GM12878 (cell line): ENCODE results near the gene C1QTNF1. TPM values are rescaled to one million over a fixed set of nuclear protein-coding genes. Genes with fewer than 3 reads are reported as not detected.

Experiments used
- EED ChIP-seq: sonication (generic); IDR thresholded peaks from 2 replicates; pipeline ENCODE4 v1.6.1; 2016; ENCODE audit warnings: antibody characterized with exemption, low read depth
- EP300 ChIP-seq, 2 experiments: fragments of 150-350 bp in 1 of 2; IDR thresholded peaks; 2 replicates each; pipeline ENCODE4 v1.6.1; 2011 to 2012; ENCODE audit warnings: low read depth in 2 of 2, low read length in 2 of 2, borderline replicate concordance in 1 of 2, improper control_type of control experiment in 1 of 2, inconsistent platforms in 1 of 2; ENCODE audit not compliant: control insufficient read depth in 1 of 2
- FOXK2 ChIP-seq: fragments of 450-650 bp; IDR thresholded peaks from 2 replicates; pipeline ENCODE4 v1.6.1; 2017; ENCODE audit warnings: mild to moderate bottlenecking, moderate library complexity
- PML ChIP-seq: IDR thresholded peaks from 2 replicates; pipeline ENCODE4 v1.6.1; 2012; ENCODE audit warnings: low read length, inconsistent platforms
- POU2F2 ChIP-seq: IDR thresholded peaks from 3 replicates; pipeline ENCODE4 v1.6.1; 2011; ENCODE audit warnings: low read depth, mild to moderate bottlenecking, low read length, borderline replicate concordance
- RAD51 ChIP-seq: fragments of 450-650 bp; IDR thresholded peaks from 2 replicates; pipeline ENCODE4 v1.6.1; 2016; ENCODE audit warnings: moderate library complexity, mild to moderate bottlenecking, inconsistent platforms
- RELA ChIP-seq: fragments of 450-650 bp; IDR thresholded peaks from 2 replicates; pipeline ENCODE4 v1.8.0; 2014; ENCODE audit warnings: borderline replicate concordance; ENCODE audit not compliant: partially characterized antibody
- SUPT20H ChIP-seq: IDR thresholded peaks from 2 replicates; pipeline ENCODE4 v1.6.1; 2011; ENCODE audit warnings: low read depth, mild to moderate bottlenecking, low read length, moderate library complexity, borderline replicate concordance; ENCODE audit not compliant: control insufficient read depth
- SUZ12 ChIP-seq: fragments of 200-600 bp; sonication (generic); IDR thresholded peaks from one replicate; pipeline ENCODE4 v1.6.1; 2018; ENCODE audit warnings: antibody characterized with exemption, mild to moderate bottlenecking; ENCODE audit not compliant: unreplicated experiment
- ZNF384 ChIP-seq: IDR thresholded peaks from 2 replicates; pipeline ENCODE4 v1.6.1; 2012; ENCODE audit warnings: low read depth, mild to moderate bottlenecking, low read length, improper control_type of control experiment, borderline replicate concordance
- ZNF592 ChIP-seq: fragments of 450-650 bp; IDR thresholded peaks from 2 replicates; pipeline ENCODE4 v1.6.1; 2017; ENCODE audit warnings: mild to moderate bottlenecking, moderate library complexity
- polyA plus RNA-seq, 11 experiments: library from polyadenylated mRNA; depleted of rRNA in 4 of 11; unstranded in 6 of 11; stranded (reverse) in 5 of 11; fragments of >200 nt; fragmentation: Nextera tagmentation in 4 of 11; fragmentation: Illumina TruSeq in 1 of 11; extraction: Ambion mirVana in 4 of 11; extraction: Trizol in 1 of 11; gene quantifications; 1 replicate in 1 of 11; 2 replicates in 10 of 11; pipeline versions ENCODE4 v1.2.1 to v1.2.3, GENCODE V29; 2011 to 2016; ENCODE audit warnings: inconsistent platforms in 2 of 11, missing spikeins in 2 of 11, low read depth in 1 of 11
- total RNA-seq, 4 experiments: library from RNA; depleted of rRNA in 3 of 4; stranded (reverse); fragments of >200 nt in 3 of 4; fragmentation: Illumina TruSeq in 1 of 4; extraction: Trizol in 1 of 4; gene quantifications; 2 replicates each; pipeline versions ENCODE4 v1.2.1 to v1.2.3, GENCODE V29; 2013 to 2021
- TF ChIP-seq, protein P1 (sequence below): IDR thresholded peaks from 2 replicates; pipeline ENCODE4 v1.6.1; 2012; ENCODE audit warnings: low read depth, low read length, improper control_type of control experiment

Gene C1QTNF1
- total and polyA plus RNA-seq, 10 of the 15 experiments (the other 5 are each of a cell fraction or from before 2014, with no cell fraction given), result 0.05 to 1.1 (median 0.15) TPM; not detected in 4

DNA sequence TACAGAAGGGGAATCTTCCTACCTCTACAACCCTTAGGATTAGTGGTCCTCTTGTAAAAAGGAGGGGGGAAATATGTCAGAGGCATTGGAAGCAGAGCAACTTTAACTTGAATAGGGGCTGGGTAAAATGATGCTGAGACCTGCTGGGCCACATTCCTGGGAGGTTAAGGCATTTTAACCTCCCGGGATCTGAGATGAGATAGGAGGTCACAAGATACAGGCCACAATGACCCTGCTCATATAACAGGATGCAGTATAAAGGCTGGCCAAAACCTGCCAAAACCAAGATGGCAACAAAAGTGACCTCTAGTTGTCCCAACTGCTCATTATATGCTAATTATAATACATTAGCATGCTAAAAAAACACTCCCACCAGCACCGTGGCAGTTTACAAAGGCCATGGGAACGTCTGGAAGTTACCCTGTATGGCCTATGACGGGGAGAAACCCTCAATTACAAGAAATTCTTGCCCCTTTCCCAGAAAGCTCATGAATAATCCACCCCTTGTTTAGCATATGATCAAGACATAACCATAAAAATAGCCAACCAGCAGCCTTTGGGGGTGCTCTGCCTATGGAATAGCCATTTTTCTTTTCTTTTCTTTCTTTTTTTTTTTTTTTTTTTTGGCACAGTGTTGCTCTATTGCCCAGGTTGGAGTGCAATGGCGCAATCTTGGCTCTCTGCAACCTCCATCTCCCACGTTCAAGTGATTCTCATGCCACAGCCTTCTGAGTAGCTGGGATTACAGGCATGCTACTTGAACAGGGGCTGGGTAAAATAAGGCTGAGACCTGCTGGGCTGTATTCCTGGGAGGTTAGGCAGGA is 6.2 kb upstream of the C1QTNF1 start (continued):
- TF ChIP-seq ZNF592 (no peak), PML (no peak), FOXK2 (no peak), EP300 (IDR thresholded peaks at IDR 0.05; ENCODE audit: borderline replicate concordance in 1 of 2, control insufficient read depth in 1 of 2, low read depth in 2 of 2, low read length in 2 of 2) (no peak), RELA (no peak), EED (no peak), SUPT20H (no peak), ZNF384 (no peak), RAD51 (no peak), POU2F2 (no peak), SUZ12 (no peak)
- TF ChIP-seq, protein P1, sequence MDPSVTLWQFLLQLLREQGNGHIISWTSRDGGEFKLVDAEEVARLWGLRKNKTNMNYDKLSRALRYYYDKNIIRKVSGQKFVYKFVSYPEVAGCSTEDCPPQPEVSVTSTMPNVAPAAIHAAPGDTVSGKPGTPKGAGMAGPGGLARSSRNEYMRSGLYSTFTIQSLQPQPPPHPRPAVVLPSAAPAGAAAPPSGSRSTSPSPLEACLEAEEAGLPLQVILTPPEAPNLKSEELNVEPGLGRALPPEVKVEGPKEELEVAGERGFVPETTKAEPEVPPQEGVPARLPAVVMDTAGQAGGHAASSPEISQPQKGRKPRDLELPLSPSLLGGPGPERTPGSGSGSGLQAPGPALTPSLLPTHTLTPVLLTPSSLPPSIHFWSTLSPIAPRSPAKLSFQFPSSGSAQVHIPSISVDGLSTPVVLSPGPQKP, result no peak
